Liver (tissue), 3 donors: ENCODE data around the gene SUCLG2.

Experiments
- EGR1 ChIP-seq, 2 donors: IDR thresholded peaks; 2 replicates each; pipeline ENCODE4 v1.6.1; 2016 to 2018; ENCODE audit warnings: antibody characterized with exemption in 2 of 2, low read depth in 2 of 2
- GABPA ChIP-seq, 2 donors: IDR thresholded peaks in 1 of 2; conservative IDR thresholded peaks in 1 of 2; 2 replicates each; pipeline ENCODE4 v1.6.1; 2016; ENCODE audit warnings: antibody characterized with exemption in 2 of 2, mild to moderate bottlenecking in 1 of 2, moderate library complexity in 1 of 2
- HNF4G ChIP-seq: IDR thresholded peaks from 2 replicates; pipeline ENCODE4 v1.6.1; 2016; ENCODE audit warnings: antibody characterized with exemption
- JUND ChIP-seq, 2 donors: IDR thresholded peaks; 2 replicates each; pipeline ENCODE4 v1.6.1; 2016; ENCODE audit warnings: antibody characterized with exemption in 2 of 2
- RAD21 ChIP-seq, 2 donors: IDR thresholded peaks; 2 replicates each; pipeline ENCODE4 v1.6.1; 2016; ENCODE audit warnings: antibody characterized with exemption in 2 of 2, mild to moderate bottlenecking in 2 of 2
- SP1 ChIP-seq: IDR thresholded peaks from 2 replicates; pipeline ENCODE4 v1.6.1; 2018; ENCODE audit warnings: antibody characterized with exemption, mild to moderate bottlenecking
- TAF1 ChIP-seq: conservative IDR thresholded peaks from 2 replicates; pipeline ENCODE4 v1.6.1; 2016; ENCODE audit warnings: antibody characterized with exemption, mild to moderate bottlenecking
- YY1 ChIP-seq: IDR thresholded peaks from 2 replicates; pipeline ENCODE4 v1.6.1; 2016; ENCODE audit warnings: antibody characterized with exemption, mild to moderate bottlenecking
- TF ChIP-seq, protein P1 (sequence below): fragments of 150-350 bp; IDR thresholded peaks from 2 replicates; pipeline ENCODE4 v1.5.1; 2017; ENCODE audit warnings: improper control_type of control experiment, low read depth, low read length; ENCODE audit not compliant: missing input control
- TF ChIP-seq, protein P2 (sequence below): IDR thresholded peaks from 2 replicates; pipeline ENCODE4 v1.6.1; 2016; ENCODE audit warnings: antibody characterized with exemption
- TF ChIP-seq, protein P3 (sequence below): IDR thresholded peaks from 2 replicates; pipeline ENCODE4 v1.6.1; 2016; ENCODE audit warnings: antibody characterized with exemption, mild to moderate bottlenecking
- donor health status: healthy.
- donor health status: healthy.

DNA sequence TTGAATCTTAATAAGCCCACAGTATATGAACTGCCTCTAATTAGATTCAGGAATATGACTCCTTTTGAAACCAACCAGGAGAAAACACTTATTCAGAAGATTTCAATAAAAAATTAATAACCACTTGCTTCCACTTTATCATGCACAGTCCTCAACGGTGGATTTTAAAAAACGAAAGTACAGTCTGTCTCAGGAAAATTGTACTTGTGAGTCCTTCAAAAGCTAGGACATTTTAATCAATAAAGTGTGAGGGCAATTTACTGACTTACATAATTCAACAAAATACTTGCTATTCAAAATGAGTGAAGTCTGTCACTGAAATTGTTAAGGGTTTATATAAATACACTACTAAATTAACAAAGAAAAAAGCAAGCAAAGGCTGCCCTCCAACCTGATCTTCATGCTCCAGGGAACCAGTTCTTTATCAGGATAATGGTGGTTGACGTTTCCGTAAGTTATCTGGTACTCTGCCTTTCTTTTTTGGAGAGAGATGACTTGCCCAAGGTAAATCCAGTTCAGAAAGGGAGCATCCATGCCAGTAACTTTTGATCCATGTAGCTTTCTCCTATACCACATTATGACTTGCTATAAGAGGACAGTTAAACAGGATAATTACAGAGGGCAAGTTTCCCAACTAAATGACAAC, 17.0 kb downstream of the SUCLG2 start:
- TF ChIP-seq, protein P1, sequence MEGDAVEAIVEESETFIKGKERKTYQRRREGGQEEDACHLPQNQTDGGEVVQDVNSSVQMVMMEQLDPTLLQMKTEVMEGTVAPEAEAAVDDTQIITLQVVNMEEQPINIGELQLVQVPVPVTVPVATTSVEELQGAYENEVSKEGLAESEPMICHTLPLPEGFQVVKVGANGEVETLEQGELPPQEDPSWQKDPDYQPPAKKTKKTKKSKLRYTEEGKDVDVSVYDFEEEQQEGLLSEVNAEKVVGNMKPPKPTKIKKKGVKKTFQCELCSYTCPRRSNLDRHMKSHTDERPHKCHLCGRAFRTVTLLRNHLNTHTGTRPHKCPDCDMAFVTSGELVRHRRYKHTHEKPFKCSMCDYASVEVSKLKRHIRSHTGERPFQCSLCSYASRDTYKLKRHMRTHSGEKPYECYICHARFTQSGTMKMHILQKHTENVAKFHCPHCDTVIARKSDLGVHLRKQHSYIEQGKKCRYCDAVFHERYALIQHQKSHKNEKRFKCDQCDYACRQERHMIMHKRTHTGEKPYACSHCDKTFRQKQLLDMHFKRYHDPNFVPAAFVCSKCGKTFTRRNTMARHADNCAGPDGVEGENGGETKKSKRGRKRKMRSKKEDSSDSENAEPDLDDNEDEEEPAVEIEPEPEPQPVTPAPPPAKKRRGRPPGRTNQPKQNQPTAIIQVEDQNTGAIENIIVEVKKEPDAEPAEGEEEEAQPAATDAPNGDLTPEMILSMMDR: no peak
- TF ChIP-seq JUND (IDR thresholded peaks at IDR 0.05) (no peak), EGR1 (IDR thresholded peaks at IDR 0.05; ENCODE audit: low read depth in 2 of 2) (no peak), TAF1 (no peak), GABPA (IDR thresholded peaks at IDR 0.05 in 1 of 2, conservative IDR thresholded peaks at IDR 0.05 in 1 of 2) (no peak), YY1 (peak; percentile 72), HNF4G (no peak), RAD21 (IDR thresholded peaks at IDR 0.05) (no peak), SP1 (no peak)
- TF ChIP-seq, protein P2, sequence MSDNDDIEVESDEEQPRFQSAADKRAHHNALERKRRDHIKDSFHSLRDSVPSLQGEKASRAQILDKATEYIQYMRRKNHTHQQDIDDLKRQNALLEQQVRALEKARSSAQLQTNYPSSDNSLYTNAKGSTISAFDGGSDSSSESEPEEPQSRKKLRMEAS: no peak
- TF ChIP-seq, protein P3, sequence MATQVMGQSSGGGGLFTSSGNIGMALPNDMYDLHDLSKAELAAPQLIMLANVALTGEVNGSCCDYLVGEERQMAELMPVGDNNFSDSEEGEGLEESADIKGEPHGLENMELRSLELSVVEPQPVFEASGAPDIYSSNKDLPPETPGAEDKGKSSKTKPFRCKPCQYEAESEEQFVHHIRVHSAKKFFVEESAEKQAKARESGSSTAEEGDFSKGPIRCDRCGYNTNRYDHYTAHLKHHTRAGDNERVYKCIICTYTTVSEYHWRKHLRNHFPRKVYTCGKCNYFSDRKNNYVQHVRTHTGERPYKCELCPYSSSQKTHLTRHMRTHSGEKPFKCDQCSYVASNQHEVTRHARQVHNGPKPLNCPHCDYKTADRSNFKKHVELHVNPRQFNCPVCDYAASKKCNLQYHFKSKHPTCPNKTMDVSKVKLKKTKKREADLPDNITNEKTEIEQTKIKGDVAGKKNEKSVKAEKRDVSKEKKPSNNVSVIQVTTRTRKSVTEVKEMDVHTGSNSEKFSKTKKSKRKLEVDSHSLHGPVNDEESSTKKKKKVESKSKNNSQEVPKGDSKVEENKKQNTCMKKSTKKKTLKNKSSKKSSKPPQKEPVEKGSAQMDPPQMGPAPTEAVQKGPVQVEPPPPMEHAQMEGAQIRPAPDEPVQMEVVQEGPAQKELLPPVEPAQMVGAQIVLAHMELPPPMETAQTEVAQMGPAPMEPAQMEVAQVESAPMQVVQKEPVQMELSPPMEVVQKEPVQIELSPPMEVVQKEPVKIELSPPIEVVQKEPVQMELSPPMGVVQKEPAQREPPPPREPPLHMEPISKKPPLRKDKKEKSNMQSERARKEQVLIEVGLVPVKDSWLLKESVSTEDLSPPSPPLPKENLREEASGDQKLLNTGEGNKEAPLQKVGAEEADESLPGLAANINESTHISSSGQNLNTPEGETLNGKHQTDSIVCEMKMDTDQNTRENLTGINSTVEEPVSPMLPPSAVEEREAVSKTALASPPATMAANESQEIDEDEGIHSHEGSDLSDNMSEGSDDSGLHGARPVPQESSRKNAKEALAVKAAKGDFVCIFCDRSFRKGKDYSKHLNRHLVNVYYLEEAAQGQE: no peak
